Measurements from ENCODE around the gene USP21. TPM values are rescaled to one million over a fixed set of nuclear protein-coding genes. Genes with fewer than 3 reads are reported as not detected.

Gene USP21
- total RNA-seq, 2 donors from 2014 or later: 23.2 to 28.8 TPM

GRCh38 chr1:161182214-161182613 is 22.9 kb downstream of the USP21 start:
- DNase-seq (ENCODE audit: low spot score): no peak
- H3K27me3 ChIP-seq (replicated peaks; ENCODE audit: insufficient read depth): no peaks in the 10 kb centered on the region
- TF ChIP-seq, protein P1, sequence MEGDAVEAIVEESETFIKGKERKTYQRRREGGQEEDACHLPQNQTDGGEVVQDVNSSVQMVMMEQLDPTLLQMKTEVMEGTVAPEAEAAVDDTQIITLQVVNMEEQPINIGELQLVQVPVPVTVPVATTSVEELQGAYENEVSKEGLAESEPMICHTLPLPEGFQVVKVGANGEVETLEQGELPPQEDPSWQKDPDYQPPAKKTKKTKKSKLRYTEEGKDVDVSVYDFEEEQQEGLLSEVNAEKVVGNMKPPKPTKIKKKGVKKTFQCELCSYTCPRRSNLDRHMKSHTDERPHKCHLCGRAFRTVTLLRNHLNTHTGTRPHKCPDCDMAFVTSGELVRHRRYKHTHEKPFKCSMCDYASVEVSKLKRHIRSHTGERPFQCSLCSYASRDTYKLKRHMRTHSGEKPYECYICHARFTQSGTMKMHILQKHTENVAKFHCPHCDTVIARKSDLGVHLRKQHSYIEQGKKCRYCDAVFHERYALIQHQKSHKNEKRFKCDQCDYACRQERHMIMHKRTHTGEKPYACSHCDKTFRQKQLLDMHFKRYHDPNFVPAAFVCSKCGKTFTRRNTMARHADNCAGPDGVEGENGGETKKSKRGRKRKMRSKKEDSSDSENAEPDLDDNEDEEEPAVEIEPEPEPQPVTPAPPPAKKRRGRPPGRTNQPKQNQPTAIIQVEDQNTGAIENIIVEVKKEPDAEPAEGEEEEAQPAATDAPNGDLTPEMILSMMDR (IDR thresholded peaks at IDR 0.05): no peak
- no peak for ATAC-seq (ENCODE audit: insufficient number of reproducible peaks, low FRiP score, low read depth)
- no peaks in the 10 kb centered on the region for H3K36me3 ChIP-seq
- no peak overlapping the region for H3K4me3 ChIP-seq
- H3K4me1 ChIP-seq (ENCODE audit: control insufficient read depth in 1 of 2, low read depth in 2 of 2): peaks cover 4 to 13% of the 10 kb centered on the region in 2 donors
- H3K27ac ChIP-seq: no peak overlapping the region
- H3K9me3 ChIP-seq: no peaks in the 10 kb centered on the region

DNA sequence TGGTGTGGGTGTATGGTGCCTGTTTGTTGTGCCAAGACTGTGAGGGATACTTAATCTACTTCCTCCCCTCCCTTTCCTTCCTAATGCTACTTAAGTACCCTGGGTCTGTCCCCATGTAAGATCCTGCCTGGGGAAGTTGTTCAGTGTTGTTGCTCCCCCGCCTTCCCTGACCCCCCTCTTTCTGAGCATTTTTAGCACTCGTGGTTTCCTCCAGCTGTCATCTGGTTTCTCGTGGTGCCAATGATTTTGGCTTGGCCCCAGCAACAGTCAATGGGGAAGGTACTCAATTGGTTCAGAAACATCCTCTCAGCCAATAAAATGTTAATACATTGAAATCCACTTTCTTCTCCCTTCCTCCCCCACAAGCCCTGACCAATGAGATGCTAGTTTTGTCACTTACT is 26.0 kb downstream of the USP21 start:
- Histone ChIP-seq H3K4me1 (ENCODE audit: control insufficient read depth in 1 of 2, low read depth in 2 of 2) (peaks cover 4 to 6% of the 10 kb centered on the region in 2 donors), H3K4me3 (no peak overlapping the region), H3K27ac (peak overlapping the region in 1 of 2 donors; percentile 44), H3K27me3 (replicated peaks; ENCODE audit: insufficient read depth) (no peaks in the 10 kb centered on the region), H3K9me3 (no peaks in the 10 kb centered on the region), H3K36me3 (no peaks in the 10 kb centered on the region)
- TF ChIP-seq, protein P1 (IDR thresholded peaks at IDR 0.05): no peak
- ATAC-seq (ENCODE audit: insufficient number of reproducible peaks, low FRiP score, low read depth) (no peak), DNase-seq (ENCODE audit: low spot score) (no peak)

DNA sequence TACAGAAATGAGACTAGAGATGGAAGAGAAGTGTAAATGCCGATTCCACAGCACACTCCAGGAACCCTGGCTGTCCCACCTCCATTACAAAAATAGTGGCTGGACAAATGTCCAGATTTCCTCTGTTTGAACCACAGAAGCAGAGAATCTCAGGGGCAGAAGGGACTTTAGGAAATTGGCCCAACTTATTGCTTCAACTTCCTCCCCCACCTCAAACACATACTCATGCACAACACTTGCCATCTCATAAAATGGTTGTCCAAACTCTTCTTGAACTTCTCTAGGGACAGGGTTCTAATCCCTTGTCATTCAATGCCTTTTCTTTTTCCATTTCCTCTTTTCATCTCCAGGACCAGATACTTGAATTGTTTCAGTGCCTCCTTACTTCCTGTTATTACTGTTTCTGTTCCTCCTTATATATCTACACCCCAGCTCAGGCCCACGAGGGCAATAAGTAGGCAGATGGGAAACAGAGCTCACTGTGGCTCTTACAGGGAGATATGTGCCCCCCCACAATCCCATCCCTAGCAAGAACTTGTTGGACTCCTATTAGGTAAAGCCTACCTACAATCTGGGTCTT is 26.5 kb downstream of the USP21 start:
- Histone ChIP-seq H3K4me3 (no peak overlapping the region), H3K4me1 (ENCODE audit: control insufficient read depth in 1 of 2, low read depth in 2 of 2) (peaks cover 4 to 6% of the 10 kb centered on the region in 2 donors), H3K36me3 (no peaks in the 10 kb centered on the region), H3K27me3 (replicated peaks; ENCODE audit: insufficient read depth) (no peaks in the 10 kb centered on the region), H3K9me3 (no peaks in the 10 kb centered on the region), H3K27ac (peak overlapping the region in 1 of 2 donors; percentile 44)
- TF ChIP-seq, protein P1 (IDR thresholded peaks at IDR 0.05): no peak
- DNase-seq (ENCODE audit: low spot score): no peak
- ATAC-seq (ENCODE audit: insufficient number of reproducible peaks, low FRiP score, low read depth): no peak

DNA sequence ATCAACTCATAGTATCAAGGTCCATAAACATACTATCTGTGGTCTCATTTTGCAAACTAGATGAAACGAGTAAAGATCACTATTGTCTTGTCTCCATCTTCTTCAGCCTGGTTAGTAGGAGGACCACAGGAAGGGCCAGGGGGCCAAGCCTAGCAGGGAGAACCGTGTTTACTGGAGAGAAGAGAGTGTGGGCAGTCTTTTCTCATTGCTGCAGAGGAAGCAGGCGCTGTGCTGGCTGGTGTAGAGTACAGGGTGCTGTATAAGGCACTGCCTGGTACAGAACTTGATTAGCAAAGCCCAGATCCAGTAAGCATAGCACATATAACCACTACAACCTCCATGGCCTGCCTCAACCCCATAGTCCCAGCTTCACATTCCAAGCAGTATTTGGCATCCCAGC is 28.0 kb downstream of the USP21 start:
- Histone ChIP-seq H3K4me1 (ENCODE audit: control insufficient read depth in 1 of 2, low read depth in 2 of 2) (peaks cover 4 to 6% of the 10 kb centered on the region in 2 donors), H3K4me3 (no peak overlapping the region), H3K9me3 (no peaks in the 10 kb centered on the region), H3K27me3 (replicated peaks; ENCODE audit: insufficient read depth) (no peaks in the 10 kb centered on the region), H3K27ac (no peak overlapping the region), H3K36me3 (no peaks in the 10 kb centered on the region)
- DNase-seq (ENCODE audit: low spot score): no peak
- ATAC-seq (ENCODE audit: insufficient number of reproducible peaks, low FRiP score, low read depth): no peak
- TF ChIP-seq, protein P1 (IDR thresholded peaks at IDR 0.05): no peak

- Histone ChIP-seq H3K4me1 (ENCODE audit: control insufficient read depth in 1 of 2, low read depth in 2 of 2) (peaks cover 4 to 6% of the 10 kb centered on the region in 2 donors), H3K4me3 (no peak overlapping the region), H3K27ac (no peak overlapping the region), H3K27me3 (replicated peaks; ENCODE audit: insufficient read depth) (no peaks in the 10 kb centered on the region), H3K36me3 (no peaks in the 10 kb centered on the region), H3K9me3 (no peaks in the 10 kb centered on the region)
- TF ChIP-seq, protein P1 (IDR thresholded peaks at IDR 0.05): no peak
- ATAC-seq (ENCODE audit: insufficient number of reproducible peaks, low FRiP score, low read depth): no peak
- DNase-seq (ENCODE audit: low spot score): no peak
Observed at GRCh38 chr1:161188381-161188780, 29.1 kb downstream of the USP21 start.

Measured in thoracic aorta (tissue), 2 donors.